HCT116 (cell line): Measurements from ENCODE around the gene DNASE1L1. TPM values are rescaled to one million over a fixed set of nuclear protein-coding genes. Genes with fewer than 3 reads are reported as not detected.

Experiments used
- ATAC-seq: fragments of 200-7000 bp; cut with Tn5 transposase; 2 replicates; pipeline ENCODE4 v1.9.1; 2020; ENCODE audit warnings: mild to moderate bottlenecking, moderate library complexity
- BruUV-seq: library from RNA; stranded (reverse); fragments of 400-500 nt; replicated peaks from 2 replicates; lab custom pipeline; 2021; lab: Mats Ljungman, UMichigan
- CTCF ChIA-PET: fragments of 300-600 bp; sonication (Branson Sonifier 250); formaldehyde crosslinking; loops from one replicate; lab custom pipeline; 2021; ENCODE audit warnings: antibody characterized with exemption; lab: Charles Lee
- POLR2A ChIA-PET: fragments of 300-600, 350-600 bp; sonication (Branson Sonifier 250); formaldehyde crosslinking; loops from one replicate; lab custom pipeline; 2021; ENCODE audit warnings: antibody characterized with exemption; lab: Charles Lee
- RAD21 ChIA-PET, 2 experiments: fragments of 300-600 bp; sonication (Branson Sonifier 250); formaldehyde crosslinking; loops; one replicate each; lab custom pipeline; 2023; ENCODE audit warnings: low total read pairs in 2 of 2; ENCODE audit not compliant: uncharacterized antibody in 2 of 2, unreplicated experiment in 2 of 2, low non-redundant PET in 1 of 2; lab: Charles Lee
- DNase-seq: peaks from one replicate; pipeline ENCODE4 v3.0.0-alpha.2; 2010; ENCODE audit warnings: low read depth, low spot score
- H2AFZ ChIP-seq: fragments of 200-600 bp; shearing (Covaris generic), sonication (generic); 2 replicates; pipeline ENCODE4 v1.6.1; 2017; ENCODE audit warnings: low read depth, mixed run types, mixed read lengths, antibody characterized with exemption, low read length; ENCODE audit not compliant: poor library complexity, severe bottlenecking
- H3K27ac ChIP-seq: 2 replicates; pipeline ENCODE4 v1.5.1; 2012; ENCODE audit warnings: low read depth, low read length
- H3K27me3 ChIP-seq: fragments of 200-600 bp; sonication (generic); 2 replicates; pipeline ENCODE4 v1.6.1; 2016; ENCODE audit warnings: mixed run types, low read length, mixed read lengths; ENCODE audit not compliant: insufficient read depth
- H3K36me3 ChIP-seq, 2 experiments: fragments of 200-500 bp in 1 of 2; fragments of 200-600 bp in 1 of 2; sonication (Bioruptor generic) in 1 of 2; sonication (generic) in 1 of 2; 2 replicates each; pipeline versions ENCODE4 v1.5.1 to v1.6.1; 2014 to 2016; ENCODE audit warnings: low read length in 2 of 2, inconsistent platforms in 1 of 2, mixed read lengths in 1 of 2, mixed run types in 1 of 2; ENCODE audit not compliant: insufficient read depth in 2 of 2, control insufficient read depth in 1 of 2
- H3K4me1 ChIP-seq, 2 experiments: fragments of 200-600 bp in 1 of 2; sonication (generic) in 1 of 2; 2 replicates each; pipeline versions ENCODE4 v1.5.1 to v1.6.1; 2012 to 2017; ENCODE audit warnings: low read length in 2 of 2, inconsistent platforms in 1 of 2, mild to moderate bottlenecking in 1 of 2, mixed read lengths in 1 of 2, mixed run types in 1 of 2, moderate library complexity in 1 of 2; ENCODE audit not compliant: insufficient read depth in 2 of 2, control insufficient read depth in 1 of 2
- H3K4me2 ChIP-seq: fragments of 200-600 bp; sonication (generic); 2 replicates; pipeline ENCODE4 v1.6.1; 2017; ENCODE audit warnings: mixed run types, low read length, mixed read lengths
- H3K4me3 ChIP-seq, 2 experiments: fragments of 200-600 bp in 1 of 2; sonication (generic) in 1 of 2; replicated peaks in 1 of 2; 2 replicates each; pipeline ENCODE4 v1.5.1; 2011 to 2016; ENCODE audit warnings: low read length in 2 of 2, control low read depth in 1 of 2, low read depth in 1 of 2, mild to moderate bottlenecking in 1 of 2, mixed read lengths in 1 of 2, mixed run types in 1 of 2
- H3K79me2 ChIP-seq: fragments of 200-600 bp; sonication (generic); 2 replicates; pipeline ENCODE4 v1.6.1; 2017; ENCODE audit warnings: mild to moderate bottlenecking, mixed run types, low read length, moderate library complexity, mixed read lengths; ENCODE audit not compliant: insufficient read depth
- H3K9ac ChIP-seq: fragments of 200-600 bp; sonication (generic); 2 replicates; pipeline ENCODE4 v1.6.1; 2016; ENCODE audit warnings: low read length, mixed read lengths
- H3K9me2 ChIP-seq: fragments of 200-600 bp; sonication (generic), shearing (Covaris generic); 2 replicates; pipeline ENCODE4 v1.6.1; 2017; ENCODE audit warnings: mixed run types, mild to moderate bottlenecking, moderate library complexity; ENCODE audit not compliant: insufficient read depth
- H3K9me3 ChIP-seq, 2 experiments: fragments of 200-500 bp in 1 of 2; fragments of 200-600 bp in 1 of 2; sonication (Bioruptor generic) in 1 of 2; sonication (generic) in 1 of 2; 2 replicates each; pipeline ENCODE4 v1.6.1; 2014 to 2017; ENCODE audit warnings: low read length in 2 of 2, mixed read lengths in 2 of 2, inconsistent platforms in 1 of 2, low read depth in 1 of 2, mild to moderate bottlenecking in 1 of 2, mixed run types in 1 of 2, moderate library complexity in 1 of 2; ENCODE audit not compliant: control insufficient read depth in 1 of 2, insufficient read depth in 1 of 2
- H4K20me1 ChIP-seq: fragments of 200-600 bp; sonication (generic), shearing (Covaris generic); 2 replicates; pipeline ENCODE4 v1.6.1; 2017; ENCODE audit warnings: mixed run types, mild to moderate bottlenecking, moderate library complexity; ENCODE audit not compliant: insufficient read depth
- POLR2A ChIP-seq: IDR thresholded peaks from 2 replicates; pipeline ENCODE4 v1.7.0; 2011; ENCODE audit warnings: borderline replicate concordance; ENCODE audit not compliant: insufficient read depth, insufficient read length; ENCODE audit errors: extremely low read depth
- POLR2AphosphoS5 ChIP-seq: IDR thresholded peaks from 2 replicates; pipeline ENCODE4 v1.6.1; 2011; ENCODE audit warnings: mild to moderate bottlenecking, low read depth, low read length, moderate library complexity
- SIN3A ChIP-seq: IDR thresholded peaks from 2 replicates; pipeline ENCODE4 v1.6.1; 2012; ENCODE audit warnings: low read depth
- TCF7L2 ChIP-seq: IDR thresholded peaks from 2 replicates; pipeline ENCODE4 v1.7.0; 2011; ENCODE audit warnings: borderline replicate concordance, inconsistent platforms; ENCODE audit not compliant: insufficient read depth, insufficient read length; ENCODE audit errors: extremely low read depth
- YY1 ChIP-seq: IDR thresholded peaks from 2 replicates; pipeline ENCODE4 v1.6.1; 2011; ENCODE audit warnings: low read length, low read depth, moderate library complexity, mild to moderate bottlenecking; ENCODE audit not compliant: insufficient replicate concordance; ENCODE audit errors: extremely low read depth
- ZFX ChIP-seq: fragments of 450-650 bp; IDR thresholded peaks from 2 replicates; pipeline ENCODE4 v1.6.1; 2017
- intact Hi-C: fragments of 100-400 bp; cut with micrococcal nuclease; formaldehyde crosslinking; loops from 2 replicates; pipeline ENCODE4 v1.10.0; 2022
- total RNA-seq: library from RNA; stranded (reverse); gene quantifications from one replicate; pipeline ENCODE4 v1.2.1, GENCODE V29; 2021; ENCODE audit not compliant: unreplicated experiment
- TF ChIP-seq, protein P1 (sequence below): IDR thresholded peaks from 2 replicates; pipeline ENCODE4 v1.6.1; 2011; ENCODE audit warnings: mild to moderate bottlenecking, low read length, moderate library complexity; ENCODE audit not compliant: insufficient replicate concordance; ENCODE audit errors: extremely low read depth
- TF ChIP-seq, protein P2 (sequence below): IDR thresholded peaks from 2 replicates; pipeline ENCODE4 v1.6.1; 2012

The DNASE1L1 gene
- total RNA-seq, 1 experiment from 2014 or later, result 16.5 TPM

DNA sequence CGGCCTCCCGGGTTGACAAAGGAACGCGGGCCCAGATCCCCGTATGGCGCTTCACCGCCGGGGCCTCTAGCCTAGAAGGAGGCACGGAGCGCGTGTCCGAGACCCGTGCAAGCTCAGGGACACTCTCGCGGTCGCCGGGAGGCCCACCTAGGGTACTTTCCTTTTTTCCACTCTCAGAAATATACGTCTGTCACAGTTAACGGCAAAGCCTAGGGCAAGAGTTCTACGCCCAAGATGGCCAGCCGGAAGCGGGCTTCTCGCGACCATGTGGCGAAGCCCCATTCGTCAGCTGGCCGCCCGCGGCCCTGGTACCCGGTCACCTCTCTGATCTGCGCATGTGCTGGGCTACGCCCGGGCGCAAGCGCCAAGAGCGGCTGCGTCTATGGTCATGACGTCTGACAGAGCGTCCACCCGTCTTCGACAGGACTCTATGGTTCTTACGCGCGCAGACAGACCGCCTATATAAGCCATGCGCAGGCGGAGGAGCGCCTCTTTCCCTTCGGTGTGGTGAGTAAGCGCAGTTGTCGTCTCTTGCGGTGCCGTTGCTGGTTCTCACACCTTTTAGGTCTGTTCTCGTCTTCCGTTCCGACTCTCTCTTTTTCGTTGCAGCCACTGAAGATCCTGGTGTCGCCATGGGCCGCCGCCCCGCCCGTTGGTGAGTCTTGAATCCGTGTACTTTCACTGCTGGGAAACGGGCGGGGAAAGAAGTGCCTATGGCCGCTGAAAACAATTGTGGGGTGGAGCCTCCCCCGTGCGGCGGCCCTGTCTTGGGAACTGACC, 11.0 kb downstream of the DNASE1L1 start, which contains the start of gene RPL10:
Gene RPL10, plus strand, starts transcription at position 490 of the 780 bp plus-strand sequence. Its CDS starts 143 bp downstream, at position 633.
- POLR2A ChIA-PET, result interaction anchor here (1.0 to 2.5 kb wide), 7 partner anchors 11 to 93 kb away, joined by 3 to 13 read pairs (median 9); partner anchors contain the start of genes DNASE1L1, SLC10A3 and TAFAZZIN
- Histone ChIP-seq H3K4me1 (peaks cover 0 to 23% of the 10 kb centered on the region in 2 experiments; a peak in 2 of 4 replicates), H3K9ac (peak within 1 kb of the TSS; percentile 97), H3K27me3 (no peaks in the 10 kb centered on the region), H3K9me3 (no peaks in the 10 kb centered on the region), H3K79me2 (peaks cover 19% of the 10 kb centered on the region), H3K4me2 (peak within 1 kb of the TSS; percentile 85), H3K27ac (peak within 1 kb of the TSS; percentile 92), H2AFZ (no peak within 1 kb of the TSS), H3K36me3 (peaks cover 0 to 27% of the 10 kb centered on the region in 2 experiments; a peak in 1 of 4 replicates), H4K20me1 (no peaks in the 10 kb centered on the region), H3K4me3 (peak within 1 kb of the TSS; percentile 84), H3K9me2 (no peaks in the 10 kb centered on the region)
- DNase-seq, result peak; percentile 93
- CTCF ChIA-PET, result interaction anchor here (1.2 kb wide), 1 partner anchor 25 kb away, joined by 6 read pairs; no protein-coding TSS in a partner anchor
- TF ChIP-seq ZFX (peak; percentile 80), TCF7L2 (peak; percentile 16), POLR2AphosphoS5 (peak; percentile 99), SIN3A (no peak), YY1 (peak; percentile 74), POLR2A (peak; percentile 98)
- TF ChIP-seq, protein P1, sequence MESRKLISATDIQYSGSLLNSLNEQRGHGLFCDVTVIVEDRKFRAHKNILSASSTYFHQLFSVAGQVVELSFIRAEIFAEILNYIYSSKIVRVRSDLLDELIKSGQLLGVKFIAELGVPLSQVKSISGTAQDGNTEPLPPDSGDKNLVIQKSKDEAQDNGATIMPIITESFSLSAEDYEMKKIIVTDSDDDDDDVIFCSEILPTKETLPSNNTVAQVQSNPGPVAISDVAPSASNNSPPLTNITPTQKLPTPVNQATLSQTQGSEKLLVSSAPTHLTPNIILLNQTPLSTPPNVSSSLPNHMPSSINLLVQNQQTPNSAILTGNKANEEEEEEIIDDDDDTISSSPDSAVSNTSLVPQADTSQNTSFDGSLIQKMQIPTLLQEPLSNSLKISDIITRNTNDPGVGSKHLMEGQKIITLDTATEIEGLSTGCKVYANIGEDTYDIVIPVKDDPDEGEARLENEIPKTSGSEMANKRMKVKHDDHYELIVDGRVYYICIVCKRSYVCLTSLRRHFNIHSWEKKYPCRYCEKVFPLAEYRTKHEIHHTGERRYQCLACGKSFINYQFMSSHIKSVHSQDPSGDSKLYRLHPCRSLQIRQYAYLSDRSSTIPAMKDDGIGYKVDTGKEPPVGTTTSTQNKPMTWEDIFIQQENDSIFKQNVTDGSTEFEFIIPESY, result peak; percentile 39
- TF ChIP-seq, protein P2, sequence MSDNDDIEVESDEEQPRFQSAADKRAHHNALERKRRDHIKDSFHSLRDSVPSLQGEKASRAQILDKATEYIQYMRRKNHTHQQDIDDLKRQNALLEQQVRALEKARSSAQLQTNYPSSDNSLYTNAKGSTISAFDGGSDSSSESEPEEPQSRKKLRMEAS, result no peak
- intact Hi-C loops, result loop anchor here (10.0 kb wide), 1 partner anchor 423 kb away; the partner anchor contains the start of genes HCFC1 and TMEM187
- ATAC-seq, result peak; percentile 68
- RAD21 ChIA-PET, result no interaction called here
- BruUV-seq, result no TSS peak
